Measurements from ENCODE around the gene TOMM20.

Gene TOMM20

DNA sequence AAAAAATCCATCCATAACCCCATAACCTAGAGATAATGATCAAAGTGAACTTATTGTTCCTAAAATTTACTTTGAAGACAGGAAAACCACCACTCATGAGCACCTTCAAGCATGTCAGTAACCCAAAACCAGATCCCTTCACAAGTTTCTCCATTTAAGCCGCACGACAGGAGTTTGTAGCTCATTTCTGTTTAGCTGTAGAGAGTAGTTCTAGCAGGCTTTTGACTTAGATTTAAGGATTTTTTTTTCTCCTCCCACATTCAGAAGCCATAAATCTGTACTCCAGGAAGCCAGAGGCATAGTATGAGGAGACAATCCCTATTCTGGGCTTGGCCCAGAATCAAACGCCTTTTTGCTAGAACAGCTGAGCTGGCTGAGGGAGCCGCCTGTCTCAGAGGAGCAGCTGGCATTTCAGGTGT is 25.6 kb downstream of the TOMM20 start:
- peaks cover 13% of the 10 kb centered on the region for H3K36me3 ChIP-seq (replicated peaks; ENCODE audit: low read depth, low read length)
- no peak overlapping the region for H2AFZ ChIP-seq (ENCODE audit: low read depth, low read length)
- H3K79me2 ChIP-seq (ENCODE audit: low read length) = no peaks in the 10 kb centered on the region
- no peaks in the 10 kb centered on the region for H3K9me3 ChIP-seq (ENCODE audit: insufficient read depth, low read length)
- peaks cover 8% of the 10 kb centered on the region for H3K27me3 ChIP-seq (ENCODE audit: low read depth, low read length)
- no peak overlapping the region for H3K4me3 ChIP-seq (ENCODE audit: low read length)
- peaks cover 55% of the 10 kb centered on the region for H3K4me1 ChIP-seq (ENCODE audit: low read length)
- no peak overlapping the region for H3K4me2 ChIP-seq (ENCODE audit: low read length)
- peaks cover 7% of the 10 kb centered on the region; the same call in 1 of the 2 replicates for H4K20me1 ChIP-seq (ENCODE audit: insufficient read depth, low read length)
- H3K9ac ChIP-seq (ENCODE audit: low read length) = no peak overlapping the region
- H3K27ac ChIP-seq (ENCODE audit: low read length) = no peak overlapping the region
- TF ChIP-seq EZH2phosphoT487 (IDR thresholded peaks at IDR 0.05; ENCODE audit: low read depth) = no peak

DNA sequence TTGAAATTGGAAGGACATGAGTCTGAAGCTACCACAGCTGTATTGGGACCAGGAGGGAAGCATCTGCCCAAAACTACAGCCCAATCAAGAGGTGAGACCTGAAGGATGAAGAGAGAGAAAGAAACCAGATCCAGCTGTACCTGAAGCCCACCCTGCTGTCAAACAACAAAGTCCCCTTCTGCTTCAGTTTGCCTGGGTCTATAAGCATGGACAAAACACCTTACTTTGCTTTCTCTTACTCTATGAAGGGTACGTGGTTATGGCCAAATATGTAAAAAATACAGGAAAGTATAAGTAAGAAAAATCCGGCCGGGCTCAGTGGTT is 26.4 kb downstream of the TOMM20 start:
- H2AFZ ChIP-seq (ENCODE audit: low read depth, low read length) = no peak overlapping the region
- no peak overlapping the region for H3K27ac ChIP-seq (ENCODE audit: low read length)
- no peak overlapping the region for H3K4me3 ChIP-seq (ENCODE audit: low read length)
- H3K9ac ChIP-seq (ENCODE audit: low read length) = no peak overlapping the region
- H4K20me1 ChIP-seq (ENCODE audit: insufficient read depth, low read length) = peaks cover 6% of the 10 kb centered on the region; the same call in 1 of the 2 replicates
- no peaks in the 10 kb centered on the region for H3K9me3 ChIP-seq (ENCODE audit: insufficient read depth, low read length)
- no peaks in the 10 kb centered on the region for H3K79me2 ChIP-seq (ENCODE audit: low read length)
- H3K36me3 ChIP-seq (replicated peaks; ENCODE audit: low read depth, low read length) = peaks cover 9% of the 10 kb centered on the region
- peaks cover 8% of the 10 kb centered on the region for H3K27me3 ChIP-seq (ENCODE audit: low read depth, low read length)
- H3K4me2 ChIP-seq (ENCODE audit: low read length) = no peak overlapping the region
- no peak for TF ChIP-seq EZH2phosphoT487 (IDR thresholded peaks at IDR 0.05; ENCODE audit: low read depth)
- TF ChIP-seq, protein P1, sequence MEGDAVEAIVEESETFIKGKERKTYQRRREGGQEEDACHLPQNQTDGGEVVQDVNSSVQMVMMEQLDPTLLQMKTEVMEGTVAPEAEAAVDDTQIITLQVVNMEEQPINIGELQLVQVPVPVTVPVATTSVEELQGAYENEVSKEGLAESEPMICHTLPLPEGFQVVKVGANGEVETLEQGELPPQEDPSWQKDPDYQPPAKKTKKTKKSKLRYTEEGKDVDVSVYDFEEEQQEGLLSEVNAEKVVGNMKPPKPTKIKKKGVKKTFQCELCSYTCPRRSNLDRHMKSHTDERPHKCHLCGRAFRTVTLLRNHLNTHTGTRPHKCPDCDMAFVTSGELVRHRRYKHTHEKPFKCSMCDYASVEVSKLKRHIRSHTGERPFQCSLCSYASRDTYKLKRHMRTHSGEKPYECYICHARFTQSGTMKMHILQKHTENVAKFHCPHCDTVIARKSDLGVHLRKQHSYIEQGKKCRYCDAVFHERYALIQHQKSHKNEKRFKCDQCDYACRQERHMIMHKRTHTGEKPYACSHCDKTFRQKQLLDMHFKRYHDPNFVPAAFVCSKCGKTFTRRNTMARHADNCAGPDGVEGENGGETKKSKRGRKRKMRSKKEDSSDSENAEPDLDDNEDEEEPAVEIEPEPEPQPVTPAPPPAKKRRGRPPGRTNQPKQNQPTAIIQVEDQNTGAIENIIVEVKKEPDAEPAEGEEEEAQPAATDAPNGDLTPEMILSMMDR (IDR thresholded peaks at IDR 0.05; ENCODE audit: low read depth, low read length) = no peak
- peaks cover 55% of the 10 kb centered on the region for H3K4me1 ChIP-seq (ENCODE audit: low read length)

DNA sequence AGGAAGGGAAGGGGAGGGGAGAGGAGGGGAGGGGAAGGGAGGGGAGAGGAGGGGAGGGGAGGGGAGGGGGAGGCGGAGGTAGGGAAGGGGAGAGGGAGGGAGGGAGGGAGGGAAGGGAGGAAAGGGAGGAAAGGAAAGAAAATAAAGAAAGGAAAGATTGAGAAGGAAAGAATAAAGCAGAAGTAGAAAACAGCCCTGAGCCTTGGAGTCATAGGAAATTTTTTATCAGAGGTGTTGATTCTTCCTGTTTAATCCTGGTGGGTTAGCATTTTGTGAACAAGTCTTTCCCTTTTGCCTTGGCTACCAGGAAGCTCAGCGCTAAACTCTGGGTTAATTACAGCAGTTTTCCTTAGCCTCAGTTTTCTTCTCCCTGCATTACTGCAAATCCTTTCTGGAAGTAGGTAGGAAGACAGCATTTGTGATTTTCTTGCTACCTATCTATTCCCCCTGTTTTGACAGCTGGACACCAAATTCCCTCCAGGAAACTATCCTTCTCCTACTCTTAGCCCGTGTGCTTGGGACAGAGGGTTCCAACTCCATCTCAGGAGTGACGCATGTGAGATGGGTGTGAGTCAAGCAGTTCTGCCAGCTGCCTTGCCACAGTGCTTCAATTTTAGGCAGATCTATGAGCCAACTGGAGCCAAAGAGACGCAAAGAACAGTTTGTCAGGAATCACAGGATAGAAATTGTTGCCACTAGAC is 26.9 kb downstream of the TOMM20 start:
- H3K4me2 ChIP-seq (ENCODE audit: low read length) = no peak overlapping the region
- peaks cover 4% of the 10 kb centered on the region for H3K36me3 ChIP-seq (replicated peaks; ENCODE audit: low read depth, low read length)
- H3K27ac ChIP-seq (ENCODE audit: low read length) = no peak overlapping the region
- no peak overlapping the region for H3K9ac ChIP-seq (ENCODE audit: low read length)
- no peak overlapping the region for H2AFZ ChIP-seq (ENCODE audit: low read depth, low read length)
- peaks cover 55% of the 10 kb centered on the region for H3K4me1 ChIP-seq (ENCODE audit: low read length)
- 0 out of 2 replicates have a peak, but pooled peaks cover under 1% of the 10 kb centered on the region for H4K20me1 ChIP-seq (ENCODE audit: insufficient read depth, low read length)
- TF ChIP-seq, protein P1 (IDR thresholded peaks at IDR 0.05; ENCODE audit: low read depth, low read length) = no peak
- no peak for TF ChIP-seq EZH2phosphoT487 (IDR thresholded peaks at IDR 0.05; ENCODE audit: low read depth)
- H3K27me3 ChIP-seq (ENCODE audit: low read depth, low read length) = peaks cover 8% of the 10 kb centered on the region
- H3K9me3 ChIP-seq (ENCODE audit: insufficient read depth, low read length) = no peaks in the 10 kb centered on the region
- no peaks in the 10 kb centered on the region for H3K79me2 ChIP-seq (ENCODE audit: low read length)
- H3K4me3 ChIP-seq (ENCODE audit: low read length) = no peak overlapping the region

DNA sequence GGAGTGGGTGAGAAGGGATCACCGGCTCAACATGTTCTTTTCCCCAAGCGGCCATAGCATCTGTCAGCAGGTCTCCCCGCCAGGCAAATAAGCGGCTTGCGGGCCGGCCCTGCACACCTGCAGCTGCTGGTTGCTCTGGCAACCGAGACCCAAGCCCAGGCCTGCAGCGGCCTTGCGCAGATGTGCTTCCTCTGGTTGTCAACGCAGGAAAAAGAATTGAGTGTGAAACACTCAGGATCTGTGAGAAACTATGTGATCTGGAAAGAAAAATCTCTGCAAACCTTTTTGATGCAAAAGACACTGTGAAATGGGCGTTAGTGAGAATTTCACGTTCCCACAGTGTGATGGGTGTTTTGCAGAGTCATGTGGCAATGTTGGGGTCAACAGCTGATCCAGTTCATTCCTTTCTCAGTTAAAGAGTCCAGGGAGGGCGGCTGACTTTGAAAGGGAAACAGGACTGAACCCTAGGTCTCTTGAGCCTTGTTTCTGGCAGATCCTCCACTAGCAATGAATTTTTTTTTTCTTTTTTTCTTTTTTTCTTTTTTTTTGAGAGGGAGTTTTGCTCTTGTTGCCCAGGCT is 28.4 kb downstream of the TOMM20 start:
- Histone ChIP-seq H3K79me2 (ENCODE audit: low read length) (no peaks in the 10 kb centered on the region), H3K4me2 (ENCODE audit: low read length) (peak overlapping the region; percentile 80), H2AFZ (ENCODE audit: low read depth, low read length) (no peak overlapping the region), H3K27me3 (ENCODE audit: low read depth, low read length) (peaks cover 17% of the 10 kb centered on the region), H3K27ac (ENCODE audit: low read length) (no peak overlapping the region), H3K36me3 (replicated peaks; ENCODE audit: low read depth, low read length) (peaks cover 4% of the 10 kb centered on the region), H3K9me3 (ENCODE audit: insufficient read depth, low read length) (no peaks in the 10 kb centered on the region), H3K4me1 (ENCODE audit: low read length) (peaks cover 46% of the 10 kb centered on the region), H3K4me3 (ENCODE audit: low read length) (peak overlapping the region; percentile 57), H3K9ac (ENCODE audit: low read length) (peak overlapping the region; percentile 21; the same call in 1 of the 2 replicates), H4K20me1 (ENCODE audit: insufficient read depth, low read length) (no peaks in the 10 kb centered on the region)
- no peak for TF ChIP-seq EZH2phosphoT487 (IDR thresholded peaks at IDR 0.05; ENCODE audit: low read depth)
- TF ChIP-seq, protein P1 (IDR thresholded peaks at IDR 0.05; ENCODE audit: low read depth, low read length) = no peak

Measured in OCI-LY3 (cell line).